Common myeloid progenitor, CD34-positive (primary cell): Measurements from ENCODE around the gene ERCC3.

Experiments
- CTCF ChIA-PET: fragments of 350-600 bp; sonication (Branson Sonifier 250); formaldehyde crosslinking; loops from one replicate; lab custom pipeline; 2021; ENCODE audit warnings: antibody characterized with exemption; lab: Charles Lee
- POLR2A ChIA-PET: fragments of 350-600 bp; sonication (Branson Sonifier 250); formaldehyde crosslinking; loops from one replicate; lab custom pipeline; 2021; ENCODE audit warnings: antibody characterized with exemption; lab: Charles Lee
- DNase-seq, 3 donors: peaks; one replicate each; pipeline versions ENCODE4 v3.0.0 to v3.0.0-alpha.2; 2013
- H3K27ac ChIP-seq, 2 experiments: 1 replicate in 1 of 2; 2 replicates in 1 of 2; pipeline ENCODE4 v1.7.0; 2013; ENCODE audit warnings: inconsistent platforms in 2 of 2, low read length in 2 of 2, mild to moderate bottlenecking in 2 of 2, low read depth in 1 of 2, moderate library complexity in 1 of 2; ENCODE audit not compliant: severe bottlenecking in 2 of 2, insufficient read depth in 1 of 2, poor library complexity in 1 of 2
- H3K27me3 ChIP-seq, 5 experiments: replicated peaks in 2 of 5; 1 replicate in 3 of 5; 2 replicates in 2 of 5; pipeline versions ENCODE4 v1.6.1 to v1.7.0; 2013; ENCODE audit warnings: low read length in 4 of 5, mild to moderate bottlenecking in 2 of 5, moderate library complexity in 2 of 5, inconsistent platforms in 1 of 5; ENCODE audit not compliant: insufficient read depth in 5 of 5, control insufficient read depth in 4 of 5
- H3K36me3 ChIP-seq, 4 experiments: 1 replicate in 2 of 4; 2 replicates in 2 of 4; pipeline versions ENCODE4 v1.6.1 to v1.7.0; 2013; ENCODE audit warnings: low read length in 3 of 4, control low read depth in 1 of 4, mild to moderate bottlenecking in 1 of 4; ENCODE audit not compliant: control insufficient read depth in 4 of 4, insufficient read depth in 4 of 4
- H3K4me1 ChIP-seq, 4 experiments: 1 replicate in 3 of 4; 2 replicates in 1 of 4; pipeline versions ENCODE4 v1.6.1 to v1.7.1; 2013; ENCODE audit warnings: low read length in 3 of 4, mild to moderate bottlenecking in 3 of 4, control low read depth in 1 of 4, inconsistent platforms in 1 of 4, moderate library complexity in 1 of 4; ENCODE audit not compliant: control insufficient read depth in 4 of 4, insufficient read depth in 4 of 4; ENCODE audit errors: control extremely low read depth in 1 of 4
- H3K4me3 ChIP-seq, 7 experiments: 1 replicate in 4 of 7; 2 replicates in 3 of 7; pipeline versions ENCODE4 v1.5.1 to v1.7.0; 2013; ENCODE audit warnings: mild to moderate bottlenecking in 7 of 7, low read length in 6 of 7, moderate library complexity in 6 of 7, inconsistent platforms in 2 of 7, low read depth in 2 of 7, control low read depth in 1 of 7; ENCODE audit not compliant: insufficient read depth in 4 of 7, control insufficient read depth in 1 of 7; ENCODE audit errors: extremely low read depth in 1 of 7
- H3K9me3 ChIP-seq, 5 experiments: 1 replicate in 4 of 5; 2 replicates in 1 of 5; pipeline versions ENCODE4 v1.6.1 to v1.7.1; 2013; ENCODE audit warnings: low read length in 4 of 5, mild to moderate bottlenecking in 2 of 5, inconsistent platforms in 1 of 5, low read depth in 1 of 5, moderate library complexity in 1 of 5; ENCODE audit not compliant: control insufficient read depth in 4 of 5, insufficient read depth in 2 of 5; ENCODE audit errors: control extremely low read depth in 1 of 5
- WGBS: methylation state at CpG from one replicate; pipeline ENCODE4 v1.1.5; 2013; ENCODE audit not compliant: insufficient coverage; 5-methylcytosine and 5-hydroxymethylcytosine counted together

Gene ERCC3

DNA sequence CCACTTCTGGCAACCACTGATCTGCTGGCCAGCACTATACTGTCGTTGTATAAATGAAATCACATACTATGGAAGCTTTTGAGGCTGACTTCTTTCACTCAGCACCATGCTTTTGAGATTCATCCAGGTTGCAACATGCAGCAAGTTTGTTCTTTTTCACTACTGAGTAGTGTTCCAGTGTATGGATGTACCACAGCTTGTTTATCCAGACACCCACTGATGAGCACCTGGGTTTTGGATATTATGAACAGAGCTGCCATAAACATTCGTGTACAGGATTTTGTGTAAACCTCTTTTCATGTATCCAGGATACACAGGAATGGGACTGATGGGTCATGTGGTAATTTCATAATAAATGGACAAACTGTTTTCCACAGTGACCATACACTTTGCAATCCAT lies 10.7 kb downstream of the ERCC3 start:
- Histone ChIP-seq H3K27me3 (no peaks in the 10 kb centered on the region), H3K4me3 (no peak overlapping the region), H3K27ac (no peak overlapping the region), H3K9me3 (peaks cover 0 to 12% (median 6%) of the 10 kb centered on the region in 5 experiments), H3K36me3 (peaks cover 27 to 91% (median 70%) of the 10 kb centered on the region in 4 experiments), H3K4me1 (no peaks in the 10 kb centered on the region)
- 100% methylated on average over 1 of the region's 2 CpGs for WGBS
- no peak for DNase-seq
- CTCF ChIA-PET, result no interaction called here
- POLR2A ChIA-PET, result interaction anchor here (0.7 kb wide), 1 partner anchor 9 kb away, joined by 3 read pairs; no protein-coding TSS in a partner anchor

DNA sequence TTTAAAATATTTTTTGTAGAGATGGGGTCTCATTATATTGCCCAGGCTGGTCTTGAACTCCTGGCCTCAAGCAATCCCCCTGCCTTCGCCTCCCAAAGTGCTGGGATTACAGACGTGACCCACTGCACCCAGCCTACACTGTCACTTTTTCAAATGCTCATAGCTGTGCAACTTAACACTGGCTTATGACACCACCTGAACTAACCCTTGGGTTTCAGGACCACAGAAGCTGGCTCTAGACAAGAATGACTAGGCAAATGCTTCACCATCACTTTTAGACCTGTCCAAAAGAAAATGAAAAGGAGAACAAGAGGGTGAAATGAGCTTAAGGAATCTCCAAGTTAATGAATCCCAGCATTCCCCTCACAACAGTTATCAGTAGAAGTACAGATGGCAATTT lies 13.3 kb downstream of the ERCC3 start:
- WGBS, result 100% methylated on average over 1 of the region's 2 CpGs
- H3K27me3 ChIP-seq, result no peaks in the 10 kb centered on the region
- no peak for DNase-seq
- H3K36me3 ChIP-seq, result peaks cover 32 to 91% (median 64%) of the 10 kb centered on the region in 4 experiments
- no peaks in the 10 kb centered on the region for H3K4me1 ChIP-seq
- H3K4me3 ChIP-seq, result no peak overlapping the region
- H3K27ac ChIP-seq, result no peak overlapping the region
- H3K9me3 ChIP-seq, result peaks cover 0 to 12% (median 6%) of the 10 kb centered on the region in 5 experiments
- CTCF ChIA-PET, result interaction anchor here (1.1 to 2.8 kb wide), 2 partner anchors 11 to 83 kb away, joined by 3 to 7 read pairs; no protein-coding TSS in a partner anchor
- POLR2A ChIA-PET, result no interaction called here

DNA sequence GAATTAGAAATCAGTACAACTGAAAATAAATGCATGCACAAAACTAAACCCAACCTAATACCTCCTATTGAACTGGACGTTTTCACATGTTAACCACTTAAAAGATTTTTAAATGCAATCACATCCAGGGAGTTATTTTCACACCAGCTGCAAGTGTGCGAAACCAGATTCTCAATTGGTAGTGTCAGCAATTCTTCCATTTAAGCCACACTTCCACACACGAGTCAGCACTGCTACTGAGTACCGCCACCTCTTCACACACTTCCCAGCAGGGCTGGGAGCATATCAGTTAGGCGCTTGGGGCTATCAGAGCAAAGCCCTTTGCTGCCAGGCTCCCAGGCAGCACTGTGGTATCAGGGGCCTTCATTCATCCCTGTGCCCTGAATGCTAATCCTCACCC lies 14.2 kb downstream of the ERCC3 start:
- H3K27me3 ChIP-seq, result no peaks in the 10 kb centered on the region
- no peak overlapping the region for H3K4me3 ChIP-seq
- POLR2A ChIA-PET, result no interaction called here
- CTCF ChIA-PET, result interaction anchor here (2.8 kb wide), 1 partner anchor 10 kb away, joined by 7 read pairs; no protein-coding TSS in a partner anchor
- WGBS, result 93% methylated on average over 5 of the region's 5 CpGs
- DNase-seq, result no peak
- no peaks in the 10 kb centered on the region for H3K4me1 ChIP-seq
- H3K27ac ChIP-seq, result no peak overlapping the region
- H3K9me3 ChIP-seq, result peaks cover 0 to 12% (median 6%) of the 10 kb centered on the region in 5 experiments
- H3K36me3 ChIP-seq, result peaks cover 31 to 92% (median 69%) of the 10 kb centered on the region in 4 experiments

DNA sequence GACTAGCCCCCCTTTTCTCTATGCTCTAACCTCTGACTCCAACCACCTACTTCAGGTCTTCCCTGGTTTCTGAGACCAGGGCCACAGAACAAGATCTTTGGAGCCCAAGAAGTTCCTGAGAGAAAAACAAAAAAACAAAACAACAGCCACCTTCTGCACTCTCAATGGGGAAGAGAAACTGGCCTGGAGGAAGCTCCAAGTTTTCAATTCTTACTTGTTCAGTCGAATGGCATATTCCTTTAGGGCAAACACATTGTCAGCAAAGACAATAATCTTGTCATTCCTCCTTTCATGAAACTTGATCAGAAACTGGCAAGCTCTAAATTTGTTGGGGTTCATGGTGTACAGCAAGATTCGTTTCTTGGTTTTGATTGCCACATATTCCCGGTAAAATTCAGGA lies 15.0 kb downstream of the ERCC3 start:
- Histone ChIP-seq H3K4me1 (no peaks in the 10 kb centered on the region), H3K27ac (no peak overlapping the region), H3K27me3 (no peaks in the 10 kb centered on the region), H3K36me3 (peaks cover 25 to 90% (median 68%) of the 10 kb centered on the region in 4 experiments), H3K9me3 (peaks cover 0 to 7% (median 2%) of the 10 kb centered on the region in 5 experiments), H3K4me3 (no peak overlapping the region)
- ChIA-PET CTCF (interaction anchor here (1.1 to 2.8 kb wide), 2 partner anchors 9 to 11 kb away, joined by 3 to 7 read pairs; no protein-coding TSS in a partner anchor), POLR2A (interaction anchor here (0.6 kb wide), 1 partner anchor 250 kb away, joined by 13 read pairs; no protein-coding TSS in a partner anchor)
- 100% methylated on average over 3 of the region's 3 CpGs for WGBS
- DNase-seq, result no peak

DNA sequence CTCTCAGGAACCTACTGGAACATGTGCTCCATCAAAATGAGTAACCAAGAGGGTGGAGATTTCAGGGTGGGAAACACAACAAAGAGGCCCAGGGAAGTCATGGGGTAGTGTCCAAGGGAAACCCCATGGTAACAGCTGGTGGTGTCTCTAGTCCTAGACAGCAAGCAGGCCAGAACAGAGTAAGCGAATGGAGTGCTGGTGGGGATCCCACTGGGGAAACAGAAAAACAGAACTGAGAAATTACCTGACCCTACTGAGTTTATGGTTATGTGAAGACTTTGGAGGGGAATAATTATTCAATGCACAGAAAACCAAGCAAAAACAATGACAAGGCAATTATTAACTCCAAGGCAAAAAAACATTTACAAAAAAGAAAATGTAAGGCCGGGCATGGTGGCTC lies 16.9 kb downstream of the ERCC3 start:
- Histone ChIP-seq H3K27ac (peak overlapping the region in 1 of 2 experiments; percentile 11), H3K9me3 (no peaks in the 10 kb centered on the region), H3K4me1 (no peaks in the 10 kb centered on the region), H3K27me3 (no peaks in the 10 kb centered on the region), H3K4me3 (no peak overlapping the region), H3K36me3 (peaks cover 18 to 90% (median 64%) of the 10 kb centered on the region in 4 experiments)
- WGBS, result no CpG with 5 or more reads among the region's 2 CpGs
- DNase-seq, result no peak
- CTCF ChIA-PET, result interaction anchor here (0.9 kb wide), 1 partner anchor 24 kb away, joined by 3 read pairs; no protein-coding TSS in a partner anchor
- POLR2A ChIA-PET, result no interaction called here

DNA sequence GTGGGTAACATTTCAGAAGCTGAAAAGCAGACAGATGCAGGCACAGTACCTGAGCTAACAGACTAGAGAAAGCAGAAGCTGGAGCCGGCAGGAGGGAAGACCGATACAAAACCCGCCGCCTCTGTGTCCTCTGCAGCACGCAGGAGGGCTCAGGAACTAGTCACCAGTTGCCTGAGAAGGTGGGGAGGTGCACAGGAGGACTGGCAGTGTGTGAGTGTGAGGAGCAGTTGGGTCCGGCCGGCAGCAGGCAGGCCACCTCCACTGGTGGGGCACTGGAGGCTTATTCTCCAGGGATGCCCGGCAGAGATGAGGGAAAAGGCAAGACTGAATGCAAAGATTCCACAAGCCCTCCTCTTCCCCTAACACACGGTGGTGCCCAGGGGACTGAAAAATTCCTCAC lies 18.2 kb downstream of the ERCC3 start:
- WGBS, result 100% methylated on average over 4 of the region's 9 CpGs
- Histone ChIP-seq H3K36me3 (peaks cover 22 to 92% (median 66%) of the 10 kb centered on the region in 4 experiments), H3K4me1 (no peaks in the 10 kb centered on the region), H3K27me3 (no peaks in the 10 kb centered on the region), H3K9me3 (no peaks in the 10 kb centered on the region), H3K4me3 (no peak overlapping the region), H3K27ac (no peak overlapping the region)
- DNase-seq, result no peak
- ChIA-PET CTCF (no interaction called here), POLR2A (no interaction called here)

DNA sequence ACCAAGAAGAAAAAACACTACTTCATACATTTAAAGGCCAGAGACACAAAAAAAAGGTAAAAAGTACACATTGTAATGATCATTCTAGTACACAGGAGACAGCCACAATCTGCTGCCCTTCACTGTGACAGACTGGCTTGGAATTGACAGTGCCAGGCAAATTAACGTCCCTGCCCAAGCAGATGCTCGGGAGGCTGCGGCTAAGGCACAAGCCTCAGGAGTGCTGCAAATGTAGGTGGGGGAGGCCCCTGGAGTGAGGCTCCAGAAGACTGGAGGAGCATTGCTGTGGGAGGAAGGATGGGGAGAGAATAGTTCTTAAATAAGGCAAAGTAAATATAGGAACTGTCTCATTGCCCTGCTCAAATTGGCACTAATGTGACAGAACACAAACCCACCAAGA lies 18.6 kb downstream of the ERCC3 start:
- 100% methylated on average over 3 of the region's 3 CpGs for WGBS
- POLR2A ChIA-PET, result no interaction called here
- no peak for DNase-seq
- Histone ChIP-seq H3K4me3 (no peak overlapping the region), H3K27ac (no peak overlapping the region), H3K36me3 (peaks cover 26 to 93% (median 69%) of the 10 kb centered on the region in 4 experiments), H3K4me1 (no peaks in the 10 kb centered on the region), H3K27me3 (no peaks in the 10 kb centered on the region), H3K9me3 (no peaks in the 10 kb centered on the region)
- CTCF ChIA-PET, result no interaction called here
